GM23338 (cell line): ENCODE data around the gene PRM1. TPM values are rescaled to one million over a fixed set of nuclear protein-coding genes. Genes with fewer than 3 reads are reported as not detected.

ENCODE experiments used
- ATAC-seq: fragments of 200-7000 bp; cut with Tn5 transposase; 3 replicates; pipeline ENCODE4 v1.9.1; 2020
- DNase-seq: peaks from one replicate; pipeline ENCODE4 v3.0.0-alpha.2; 2015; ENCODE audit warnings: low spot score
- H2AFZ ChIP-seq: fragments of 200-600 bp; sonication (generic); 2 replicates; pipeline ENCODE4 v1.8.0; 2016; ENCODE audit warnings: antibody characterized with exemption, mild to moderate bottlenecking, moderate library complexity
- H3F3A ChIP-seq: fragments of 200-600 bp; sonication (generic); replicated peaks from 2 replicates; pipeline ENCODE4 v1.8.0; 2017; ENCODE audit warnings: antibody characterized with exemption, mixed run types, low read depth
- H3K27ac ChIP-seq: fragments of 200-600 bp; sonication (generic); 2 replicates; pipeline ENCODE4 v1.6.1; 2016; ENCODE audit warnings: low read depth
- H3K27me3 ChIP-seq: fragments of 200-600 bp; sonication (generic); 2 replicates; pipeline ENCODE4 v1.8.0; 2016; ENCODE audit warnings: mild to moderate bottlenecking, mixed run types, moderate library complexity; ENCODE audit not compliant: insufficient read depth
- H3K36me3 ChIP-seq: fragments of 200-600 bp; sonication (generic); 2 replicates; pipeline ENCODE4 v1.8.0; 2016; ENCODE audit warnings: mild to moderate bottlenecking; ENCODE audit not compliant: insufficient read depth
- H3K4me1 ChIP-seq: fragments of 200-600 bp; sonication (generic); 2 replicates; pipeline ENCODE4 v1.8.0; 2016; ENCODE audit warnings: mild to moderate bottlenecking, moderate library complexity; ENCODE audit not compliant: insufficient read depth
- H3K4me2 ChIP-seq: fragments of 200-600 bp; sonication (generic); 2 replicates; pipeline ENCODE4 v1.7.1; 2017; ENCODE audit warnings: mixed run types
- H3K4me3 ChIP-seq: fragments of 200-600 bp; sonication (generic); 2 replicates; pipeline ENCODE4 v1.6.1; 2016; ENCODE audit warnings: mixed run types
- H3K79me2 ChIP-seq: fragments of 200-600 bp; sonication (generic); replicated peaks from 2 replicates; pipeline ENCODE4 v1.8.0; 2017; ENCODE audit warnings: mild to moderate bottlenecking; ENCODE audit not compliant: insufficient read depth
- H3K9me2 ChIP-seq: fragments of 200-600 bp; sonication (generic); 2 replicates; pipeline ENCODE4 v1.8.0; 2017; ENCODE audit not compliant: insufficient read depth
- H4K20me1 ChIP-seq: fragments of 200-600 bp; sonication (generic); replicated peaks from 2 replicates; pipeline ENCODE4 v1.8.0; 2017; ENCODE audit warnings: mild to moderate bottlenecking; ENCODE audit not compliant: insufficient read depth
- H3K27ac Mint-ChIP-seq: 2 replicates; pipeline ENCODE4 v1.8.0; 2020; ENCODE audit warnings: inconsistent platforms, mild to moderate bottlenecking, moderate library complexity, mixed read lengths
- H3K27me3 Mint-ChIP-seq: 3 replicates; pipeline ENCODE4 v1.8.0; 2022; ENCODE audit warnings: low read depth, mild to moderate bottlenecking, moderate library complexity, mixed read lengths, inconsistent platforms; ENCODE audit not compliant: insufficient read depth, poor library complexity
- H3K36me3 Mint-ChIP-seq: 3 replicates; pipeline ENCODE4 v1.8.0; 2021; ENCODE audit warnings: low read depth, mild to moderate bottlenecking, inconsistent platforms, moderate library complexity, mixed read lengths
- H3K4me1 Mint-ChIP-seq: 3 replicates; pipeline ENCODE4 v1.8.0; 2020; ENCODE audit warnings: mild to moderate bottlenecking, inconsistent platforms, mixed read lengths
- H3K4me3 Mint-ChIP-seq: 3 replicates; pipeline ENCODE4 v1.8.0; 2021; ENCODE audit warnings: moderate library complexity, mild to moderate bottlenecking, inconsistent platforms, mixed read lengths
- H3K9me3 Mint-ChIP-seq: 3 replicates; pipeline ENCODE4 v1.8.0; 2020; ENCODE audit warnings: moderate library complexity, mild to moderate bottlenecking, inconsistent platforms, mixed read lengths
- CREB1 ChIP-seq: fragments of 250-450 bp; sonication (Bioruptor Pico); IDR thresholded peaks from 2 replicates; pipeline ENCODE4 v1.5.0; 2020; ENCODE audit warnings: low read depth, mild to moderate bottlenecking, moderate library complexity
- CTCF ChIP-seq, 2 experiments: fragments of 200-600 bp in 1 of 2; sonication (generic) in 1 of 2; conservative IDR thresholded peaks; 2 replicates each; pipeline versions ENCODE4 v1.5.1 to v1.6.1; 2016 to 2017; ENCODE audit warnings: antibody characterized with exemption in 2 of 2, low read depth in 2 of 2, mild to moderate bottlenecking in 2 of 2, moderate library complexity in 1 of 2
- ETS1 ChIP-seq: IDR thresholded peaks from 2 replicates; pipeline ENCODE4 v1.6.1; 2016; ENCODE audit warnings: antibody characterized with exemption
- POLR2AphosphoS5 ChIP-seq: IDR thresholded peaks from 2 replicates; pipeline ENCODE4 v1.6.1; 2016; ENCODE audit warnings: antibody characterized with exemption, low read depth
- polyA plus RNA-seq: library from polyadenylated mRNA; unstranded; fragments of >200 nt; fragmentation: Nextera tagmentation; extraction: Ambion mirVana; gene quantifications from 2 replicates; pipeline ENCODE4 v1.2.1, GENCODE V29; 2016
- total RNA-seq: library from RNA; depleted of rRNA; stranded (reverse); fragments of >200 nt; shearing (Covaris generic); gene quantifications from 2 replicates; pipeline ENCODE4 v1.2.3, GENCODE V29; 2014
- TF ChIP-seq, protein P1 (sequence below): fragments of 250-450 bp; sonication (Bioruptor Pico); IDR thresholded peaks from 2 replicates; pipeline ENCODE4 v1.5.0; 2020; ENCODE audit warnings: mild to moderate bottlenecking, moderate library complexity

Gene PRM1
- total and polyA plus RNA-seq, 2 experiments from 2014 or later, result 1.2 TPM; not detected in 1

- Histone ChIP-seq H3K4me1 (peaks cover 26% of the 10 kb centered on the region), H3K79me2 (peaks cover 33% of the 10 kb centered on the region), H3K27ac (peak within 1 kb of the TSS; percentile 84), H3K4me2 (peak within 1 kb of the TSS; percentile 98), H3K9me2 (no peaks in the 10 kb centered on the region), H3K36me3 (peaks cover 21% of the 10 kb centered on the region), H3K4me3 (peak within 1 kb of the TSS; percentile 89), H3K27me3 (no peaks in the 10 kb centered on the region), H2AFZ (peak within 1 kb of the TSS; percentile 91; the same call in 1 of the 2 replicates), H4K20me1 (peaks cover 21% of the 10 kb centered on the region), H3F3A (peaks cover 45% of the 10 kb centered on the region)
- Mint-ChIP-seq H3K36me3 (peaks cover 27% of the 10 kb centered on the region), H3K4me3 (peak within 1 kb of the TSS; percentile 87), H3K9me3 (no peaks in the 10 kb centered on the region; the same call in 2 of the 3 replicates), H3K4me1 (peaks cover 33% of the 10 kb centered on the region), H3K27me3 (peaks cover 19% of the 10 kb centered on the region), H3K27ac (peak within 1 kb of the TSS; percentile 91)
- ATAC-seq (peak; percentile 53), DNase-seq (peak; percentile 85)
- TF ChIP-seq CREB1 (CRISPR knock-in tag) (0 out of 2 replicates have a peak, but pooled peaks have one; percentile 41), POLR2AphosphoS5 (peak; percentile 83), ETS1 (no peak), CTCF (conservative IDR thresholded peaks at IDR 0.05; ENCODE audit: low read depth in 2 of 2) (peak; percentile 48 to 60)
These were observed 25.1 kb downstream of the PRM1 start, which contains the start of gene SOCS1 for GRCh38 chr16:11255737-11256660. Gene SOCS1 (minus strand): TSS chr16:11256204. CDS start chr16:11255478, 726 bp downstream.

DNA sequence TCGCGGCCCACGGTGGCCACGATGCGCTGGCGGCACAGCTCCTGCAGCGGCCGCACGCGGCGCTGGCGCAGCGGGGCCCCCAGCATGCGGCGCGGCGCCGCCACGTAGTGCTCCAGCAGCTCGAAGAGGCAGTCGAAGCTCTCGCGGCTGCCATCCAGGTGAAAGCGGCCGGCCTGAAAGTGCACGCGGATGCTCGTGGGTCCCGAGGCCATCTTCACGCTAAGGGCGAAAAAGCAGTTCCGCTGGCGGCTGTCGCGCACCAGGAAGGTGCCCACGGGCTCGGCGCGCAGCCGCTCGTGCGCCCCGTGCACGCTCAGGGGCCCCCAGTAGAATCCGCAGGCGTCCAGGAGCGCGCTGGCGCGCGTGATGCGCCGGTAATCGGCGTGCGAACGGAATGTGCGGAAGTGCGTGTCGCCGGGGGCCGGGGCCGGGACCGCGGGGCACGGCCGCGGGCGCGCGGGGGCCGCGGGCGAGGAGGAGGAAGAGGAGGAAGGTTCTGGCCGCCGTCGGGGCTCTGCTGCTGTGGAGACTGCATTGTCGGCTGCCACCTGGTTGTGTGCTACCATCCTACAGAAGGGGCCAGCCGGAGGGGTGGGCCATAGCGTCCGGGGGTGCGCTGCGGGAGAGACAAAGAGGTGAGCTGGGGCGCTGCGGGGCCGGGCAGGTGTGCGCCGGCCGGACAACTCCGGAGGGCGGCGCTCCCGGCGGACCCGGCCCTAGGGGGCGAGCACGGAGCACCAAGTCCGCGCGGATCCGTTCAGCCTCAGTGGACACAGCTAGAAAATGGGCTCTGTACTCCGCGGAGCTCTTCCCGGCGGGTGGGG is 26.0 kb downstream of the PRM1 start:
- peak overlapping the region; percentile 89 for H3K4me3 ChIP-seq
- ATAC-seq (peak; percentile 6), DNase-seq (no peak)
- peaks cover 52% of the 10 kb centered on the region for H3F3A ChIP-seq
- peaks cover 22% of the 10 kb centered on the region for H3K27me3 Mint-ChIP-seq
- H3K27ac Mint-ChIP-seq, result no peak overlapping the region
- peaks cover 21% of the 10 kb centered on the region for H4K20me1 ChIP-seq
- TF ChIP-seq, protein P1, sequence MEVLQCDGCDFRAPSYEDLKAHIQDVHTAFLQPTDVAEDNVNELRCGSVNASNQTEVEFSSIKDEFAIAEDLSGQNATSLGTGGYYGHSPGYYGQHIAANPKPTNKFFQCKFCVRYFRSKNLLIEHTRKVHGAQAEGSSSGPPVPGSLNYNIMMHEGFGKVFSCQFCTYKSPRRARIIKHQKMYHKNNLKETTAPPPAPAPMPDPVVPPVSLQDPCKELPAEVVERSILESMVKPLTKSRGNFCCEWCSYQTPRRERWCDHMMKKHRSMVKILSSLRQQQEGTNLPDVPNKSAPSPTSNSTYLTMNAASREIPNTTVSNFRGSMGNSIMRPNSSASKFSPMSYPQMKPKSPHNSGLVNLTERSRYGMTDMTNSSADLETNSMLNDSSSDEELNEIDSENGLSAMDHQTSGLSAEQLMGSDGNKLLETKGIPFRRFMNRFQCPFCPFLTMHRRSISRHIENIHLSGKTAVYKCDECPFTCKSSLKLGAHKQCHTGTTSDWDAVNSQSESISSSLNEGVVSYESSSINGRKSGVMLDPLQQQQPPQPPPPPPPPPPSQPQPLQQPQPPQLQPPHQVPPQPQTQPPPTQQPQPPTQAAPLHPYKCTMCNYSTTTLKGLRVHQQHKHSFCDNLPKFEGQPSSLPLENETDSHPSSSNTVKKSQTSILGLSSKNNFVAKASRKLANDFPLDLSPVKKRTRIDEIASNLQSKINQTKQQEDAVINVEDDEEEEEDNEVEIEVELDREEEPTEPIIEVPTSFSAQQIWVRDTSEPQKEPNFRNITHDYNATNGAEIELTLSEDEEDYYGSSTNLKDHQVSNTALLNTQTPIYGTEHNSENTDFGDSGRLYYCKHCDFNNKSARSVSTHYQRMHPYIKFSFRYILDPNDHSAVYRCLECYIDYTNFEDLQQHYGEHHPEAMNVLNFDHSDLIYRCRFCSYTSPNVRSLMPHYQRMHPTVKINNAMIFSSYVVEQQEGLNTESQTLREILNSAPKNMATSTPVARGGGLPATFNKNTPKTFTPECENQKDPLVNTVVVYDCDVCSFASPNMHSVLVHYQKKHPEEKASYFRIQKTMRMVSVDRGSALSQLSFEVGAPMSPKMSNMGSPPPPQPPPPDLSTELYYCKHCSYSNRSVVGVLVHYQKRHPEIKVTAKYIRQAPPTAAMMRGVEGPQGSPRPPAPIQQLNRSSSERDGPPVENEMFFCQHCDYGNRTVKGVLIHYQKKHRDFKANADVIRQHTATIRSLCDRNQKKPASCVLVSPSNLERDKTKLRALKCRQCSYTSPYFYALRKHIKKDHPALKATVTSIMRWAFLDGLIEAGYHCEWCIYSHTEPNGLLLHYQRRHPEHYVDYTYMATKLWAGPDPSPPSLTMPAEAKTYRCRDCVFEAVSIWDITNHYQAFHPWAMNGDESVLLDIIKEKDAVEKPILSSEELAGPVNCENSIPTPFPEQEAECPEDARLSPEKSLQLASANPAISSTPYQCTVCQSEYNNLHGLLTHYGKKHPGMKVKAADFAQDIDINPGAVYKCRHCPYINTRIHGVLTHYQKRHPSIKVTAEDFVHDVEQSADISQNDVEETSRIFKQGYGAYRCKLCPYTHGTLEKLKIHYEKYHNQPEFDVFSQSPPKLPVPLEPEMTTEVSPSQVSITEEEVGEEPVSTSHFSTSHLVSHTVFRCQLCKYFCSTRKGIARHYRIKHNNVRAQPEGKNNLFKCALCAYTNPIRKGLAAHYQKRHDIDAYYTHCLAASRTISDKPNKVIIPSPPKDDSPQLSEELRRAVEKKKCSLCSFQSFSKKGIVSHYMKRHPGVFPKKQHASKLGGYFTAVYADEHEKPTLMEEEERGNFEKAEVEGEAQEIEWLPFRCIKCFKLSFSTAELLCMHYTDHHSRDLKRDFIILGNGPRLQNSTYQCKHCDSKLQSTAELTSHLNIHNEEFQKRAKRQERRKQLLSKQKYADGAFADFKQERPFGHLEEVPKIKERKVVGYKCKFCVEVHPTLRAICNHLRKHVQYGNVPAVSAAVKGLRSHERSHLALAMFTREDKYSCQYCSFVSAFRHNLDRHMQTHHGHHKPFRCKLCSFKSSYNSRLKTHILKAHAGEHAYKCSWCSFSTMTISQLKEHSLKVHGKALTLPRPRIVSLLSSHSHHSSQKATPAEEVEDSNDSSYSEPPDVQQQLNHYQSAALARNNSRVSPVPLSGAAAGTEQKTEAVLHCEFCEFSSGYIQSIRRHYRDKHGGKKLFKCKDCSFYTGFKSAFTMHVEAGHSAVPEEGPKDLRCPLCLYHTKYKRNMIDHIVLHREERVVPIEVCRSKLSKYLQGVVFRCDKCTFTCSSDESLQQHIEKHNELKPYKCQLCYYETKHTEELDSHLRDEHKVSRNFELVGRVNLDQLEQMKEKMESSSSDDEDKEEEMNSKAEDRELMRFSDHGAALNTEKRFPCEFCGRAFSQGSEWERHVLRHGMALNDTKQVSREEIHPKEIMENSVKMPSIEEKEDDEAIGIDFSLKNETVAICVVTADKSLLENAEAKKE (CRISPR knock-in tag), result no peak
- TF ChIP-seq POLR2AphosphoS5, result peak; percentile 30
- peak overlapping the region; percentile 96 for H3K4me2 ChIP-seq
- peaks cover 27% of the 10 kb centered on the region for H3K36me3 Mint-ChIP-seq
- no peaks in the 10 kb centered on the region for H3K27me3 ChIP-seq
- H3K36me3 ChIP-seq, result peaks cover 21% of the 10 kb centered on the region
- no peaks in the 10 kb centered on the region for H3K9me2 ChIP-seq
- peak overlapping the region; percentile 80 for H3K4me3 Mint-ChIP-seq
- peaks cover 36% of the 10 kb centered on the region for H3K4me1 Mint-ChIP-seq
- H3K79me2 ChIP-seq, result peaks cover 33% of the 10 kb centered on the region
- no peak overlapping the region; the same call in 1 of the 2 replicates for H3K27ac ChIP-seq
- no peak overlapping the region for H2AFZ ChIP-seq
- peaks cover 32% of the 10 kb centered on the region for H3K4me1 ChIP-seq
- H3K9me3 Mint-ChIP-seq, result no peaks in the 10 kb centered on the region; the same call in 2 of the 3 replicates
